H1 (cell line): ENCODE data around the gene SLC25A17. TPM values are rescaled to one million over a fixed set of nuclear protein-coding genes. Genes with fewer than 3 reads are reported as not detected.
A peak's percentile ranks its signal among the peaks of the same experiment; 100 is the strongest.

ENCODE experiments used
- CTCF ChIA-PET: fragments of 300-600 bp; sonication (Branson Sonifier 250); formaldehyde crosslinking; loops from one replicate; lab custom pipeline; 2021; ENCODE audit not compliant: partially characterized antibody; lab: Charles Lee
- POLR2A ChIA-PET: fragments of 300-600 bp; sonication (Branson Sonifier 250); formaldehyde crosslinking; loops from one replicate; lab custom pipeline; 2021; ENCODE audit warnings: inconsistent platforms; ENCODE audit not compliant: partially characterized antibody; lab: Charles Lee
- DNase-seq, 2 experiments: peaks; one replicate each; pipeline versions ENCODE4 v3.0.0 to v3.0.0-alpha.2; 2010 to 2022; ENCODE audit warnings: low spot score in 2 of 2, low read depth in 1 of 2, mixed read lengths in 1 of 2
- FAIRE-seq: peaks from 2 replicates; lab custom pipeline; 2011; peaks lifted over from hg19 to GRCh38; lab: Jason Lieb, UNC
- H2AFZ ChIP-seq: 2 replicates; pipeline ENCODE4 v1.8.1; 2012; ENCODE audit warnings: low read length, inconsistent platforms
- H2AK5ac ChIP-seq: 2 replicates; pipeline ENCODE4 v1.6.1; 2013; ENCODE audit warnings: low read depth, low read length
- H2BK120ac ChIP-seq: replicated peaks from 2 replicates; pipeline ENCODE3; 2013; ENCODE audit warnings: low read depth, low read length, inconsistent platforms
- H2BK12ac ChIP-seq: 2 replicates; pipeline ENCODE4 v1.6.1; 2013; ENCODE audit warnings: low read depth, low read length
- H2BK15ac ChIP-seq: 2 replicates; pipeline ENCODE4 v1.6.1; 2013; ENCODE audit warnings: low read length
- H2BK20ac ChIP-seq: 2 replicates; pipeline ENCODE4 v1.6.1; 2013; ENCODE audit warnings: low read length
- H2BK5ac ChIP-seq: 2 replicates; pipeline ENCODE4 v1.6.1; 2013; ENCODE audit warnings: low read depth, low read length
- H3K14ac ChIP-seq: 2 replicates; pipeline ENCODE4 v1.6.1; 2013; ENCODE audit warnings: inconsistent platforms; ENCODE audit not compliant: insufficient read length
- H3K18ac ChIP-seq: 2 replicates; pipeline ENCODE4 v1.6.1; 2013; ENCODE audit warnings: low read length; ENCODE audit errors: extremely low read depth
- H3K23ac ChIP-seq: 2 replicates; pipeline ENCODE4 v1.6.1; 2013; ENCODE audit warnings: inconsistent platforms; ENCODE audit not compliant: insufficient read length
- H3K23me2 ChIP-seq: 2 replicates; pipeline ENCODE4 v1.6.1; 2013; ENCODE audit warnings: low read depth, low read length
- H3K27ac ChIP-seq: 2 replicates; pipeline ENCODE4 v1.6.1; 2011; ENCODE audit warnings: low read depth, low read length, inconsistent platforms
- H3K27me3 ChIP-seq, 4 experiments: replicated peaks in 1 of 4; 1 replicate in 1 of 4; 2 replicates in 3 of 4; pipeline versions ENCODE4 v1.6.1 to v1.8.1; 2011 to 2013; ENCODE audit warnings: low read length in 3 of 4, mild to moderate bottlenecking in 3 of 4, inconsistent platforms in 2 of 4, mixed read lengths in 2 of 4, moderate library complexity in 1 of 4; ENCODE audit not compliant: control insufficient read depth in 3 of 4, insufficient read depth in 3 of 4; ENCODE audit errors: extremely low read depth in 1 of 4
- H3K36me3 ChIP-seq, 4 experiments: 2 replicates each; pipeline versions ENCODE4 v1.6.1 to v1.8.1; 2011 to 2013; ENCODE audit warnings: mild to moderate bottlenecking in 4 of 4, low read length in 3 of 4, moderate library complexity in 2 of 4, control low read depth in 1 of 4, inconsistent platforms in 1 of 4; ENCODE audit not compliant: insufficient read depth in 4 of 4, control insufficient read depth in 2 of 4
- H3K4ac ChIP-seq: replicated peaks from 2 replicates; pipeline ENCODE3; 2013; ENCODE audit warnings: low read length, low read depth, mixed read lengths, inconsistent platforms; ENCODE audit not compliant: insufficient read length
- H3K4me1 ChIP-seq, 4 experiments: replicated peaks in 1 of 4; 1 replicate in 1 of 4; 2 replicates in 3 of 4; pipeline versions ENCODE4 v1.6.1 to v1.8.1; 2011 to 2013; ENCODE audit warnings: low read length in 3 of 4, inconsistent platforms in 2 of 4, mixed read lengths in 1 of 4; ENCODE audit not compliant: insufficient read depth in 4 of 4, control insufficient read depth in 3 of 4
- H3K4me2 ChIP-seq, 2 experiments: 2 replicates each; pipeline versions ENCODE4 v1.6.1 to v1.8.1; 2011 to 2013; ENCODE audit warnings: low read depth in 2 of 2, low read length in 2 of 2, control low read depth in 1 of 2, inconsistent platforms in 1 of 2, mild to moderate bottlenecking in 1 of 2; ENCODE audit not compliant: insufficient read depth in 1 of 2
- H3K4me3 ChIP-seq, 4 experiments: fragments of 200-600, 300-600 bp in 1 of 4; sonication (generic), shearing (Covaris generic), sonication (Bioruptor Twin) in 1 of 4; 2 replicates each; pipeline versions ENCODE4 v1.5.1 to v1.8.1; 2011 to 2016; ENCODE audit warnings: low read length in 4 of 4, low read depth in 3 of 4, control low read depth in 2 of 4, inconsistent platforms in 2 of 4, mild to moderate bottlenecking in 2 of 4, mixed read lengths in 1 of 4, moderate library complexity in 1 of 4; ENCODE audit not compliant: insufficient read depth in 2 of 4; ENCODE audit errors: extremely low read depth in 1 of 4
- H3K56ac ChIP-seq: replicated peaks from 2 replicates; pipeline ENCODE3; 2013; ENCODE audit warnings: low read depth, mild to moderate bottlenecking, mixed read lengths, low read length, inconsistent platforms; ENCODE audit not compliant: insufficient read length
- H3K79me1 ChIP-seq: 2 replicates; pipeline ENCODE4 v1.6.1; 2013; ENCODE audit warnings: low read depth, low read length, control low read depth
- H3K79me2 ChIP-seq, 2 experiments: 2 replicates each; pipeline versions ENCODE4 v1.6.1 to v1.8.1; 2012 to 2013; ENCODE audit warnings: low read length in 2 of 2, mild to moderate bottlenecking in 2 of 2, inconsistent platforms in 1 of 2; ENCODE audit not compliant: insufficient read depth in 2 of 2, control insufficient read depth in 1 of 2
- H3K9ac ChIP-seq, 4 experiments: replicated peaks in 1 of 4; 1 replicate in 1 of 4; 2 replicates in 3 of 4; pipeline versions ENCODE4 v1.6.1 to v1.8.1; 2011 to 2013; ENCODE audit warnings: low read depth in 3 of 4, low read length in 3 of 4, control low read depth in 2 of 4, mild to moderate bottlenecking in 2 of 4, moderate library complexity in 2 of 4, inconsistent platforms in 1 of 4; ENCODE audit errors: extremely low read depth in 1 of 4
- H3K9me3 ChIP-seq, 2 experiments: 2 replicates each; pipeline versions ENCODE4 v1.6.1 to v1.8.1; 2012 to 2013; ENCODE audit warnings: mild to moderate bottlenecking in 2 of 2, moderate library complexity in 2 of 2, control low read depth in 1 of 2, inconsistent platforms in 1 of 2, low read depth in 1 of 2, low read length in 1 of 2, mixed read lengths in 1 of 2; ENCODE audit not compliant: insufficient read depth in 2 of 2
- H4K20me1 ChIP-seq, 2 experiments: replicated peaks in 1 of 2; 2 replicates each; pipeline versions ENCODE3 to v1.8.1; 2011 to 2013; ENCODE audit warnings: inconsistent platforms in 2 of 2, low read length in 2 of 2, mild to moderate bottlenecking in 1 of 2; ENCODE audit not compliant: insufficient read depth in 2 of 2, control insufficient read depth in 1 of 2
- H4K5ac ChIP-seq: 2 replicates; pipeline ENCODE4 v1.6.1; 2013; ENCODE audit warnings: low read length, low read depth, mixed read lengths, inconsistent platforms; ENCODE audit not compliant: insufficient read length
- H4K8ac ChIP-seq: 2 replicates; pipeline ENCODE4 v1.8.0; 2013; ENCODE audit warnings: mild to moderate bottlenecking, moderate library complexity, low read length, inconsistent platforms; ENCODE audit not compliant: insufficient read depth; ENCODE audit errors: extremely low read depth
- H4K91ac ChIP-seq: replicated peaks from 2 replicates; pipeline ENCODE3; 2013; ENCODE audit warnings: low read length, mixed read lengths, inconsistent platforms; ENCODE audit not compliant: insufficient read length
- RXRA ChIP-seq: IDR thresholded peaks from 2 replicates; pipeline ENCODE4 v1.6.1; 2011; ENCODE audit warnings: low read depth, mild to moderate bottlenecking, low read length, moderate library complexity; ENCODE audit not compliant: insufficient read depth
- SP4 ChIP-seq: IDR thresholded peaks from 2 replicates; pipeline ENCODE4 v1.6.1; 2012; ENCODE audit warnings: low read length, inconsistent platforms
- ZNF274 ChIP-seq: IDR thresholded peaks from 2 replicates; pipeline ENCODE4 v1.7.0; 2012; ENCODE audit warnings: low read length, borderline replicate concordance; ENCODE audit errors: extremely low read depth
- WGBS, 2 experiments: shearing (Covaris generic) in 1 of 2; methylation state at CpG; one replicate each; pipeline versions ENCODE4 v1.1.6 to v1.1.7; 2013 to 2015; ENCODE audit warnings: low lambda C conversion rate in 2 of 2, mixed read lengths in 2 of 2, inconsistent platforms in 1 of 2, low coverage in 1 of 2, missing lambda C conversion rate in 1 of 2; ENCODE audit not compliant: insufficient replicate concordance in 2 of 2, insufficient coverage in 1 of 2, insufficient read length in 1 of 2; ENCODE audit errors: extremely low coverage in 1 of 2, missing lambda C conversion rate in 1 of 2; 5-methylcytosine and 5-hydroxymethylcytosine counted together
- polyA plus RNA-seq, 7 experiments: library from polyadenylated mRNA; depleted of rRNA in 3 of 7; stranded (reverse) in 5 of 7; unstranded in 2 of 7; fragments of >200 nt in 5 of 7; fragments of 200-250 nt in 2 of 7; gene quantifications; 1 replicate in 5 of 7; 2 replicates in 1 of 7; 4 replicates in 1 of 7; pipeline versions ENCODE4 v1.2.1 to v1.2.3, GENCODE V29; 2011 to 2013; ENCODE audit warnings: missing spikeins in 2 of 7, mixed read lengths in 2 of 7
- total RNA-seq: library from RNA; stranded (reverse); fragmentation: NEBNext Ultra II Directional; extraction: Animal tissue kit (Norgen Biotek cat#: 25700); gene quantifications from 2 replicates; pipeline ENCODE4 v1.2.1, GENCODE V29; 2021

SLC25A17 gene
- total and polyA plus RNA-seq, 2 of the 8 experiments (the other 6 are each of a cell fraction or from before 2014, with no cell fraction given), result 17.9 to 40.4 TPM

DNA sequence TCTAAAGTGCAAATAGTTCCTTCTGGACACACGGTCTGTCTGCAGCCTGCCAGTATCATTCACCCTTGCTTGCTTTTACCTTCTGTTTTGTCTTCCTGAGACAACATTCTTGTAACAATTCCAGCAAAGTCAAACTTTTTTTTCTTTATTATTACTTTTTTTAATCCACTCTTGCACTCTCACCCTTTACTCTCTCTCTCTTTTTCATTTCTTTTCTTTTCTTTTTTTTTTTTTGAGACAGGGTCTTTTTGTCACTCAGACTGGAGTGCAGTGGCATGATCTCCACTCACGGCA is 86.2 kb downstream of the SLC25A17 start:
- Histone ChIP-seq H4K20me1 (no peaks in the 10 kb centered on the region), H2BK15ac (0 out of 2 replicates have a peak overlapping the region, but pooled peaks have one; percentile 19), H4K5ac (no peak overlapping the region), H4K91ac (no peak overlapping the region), H2BK120ac (no peak overlapping the region), H2BK5ac (0 out of 2 replicates have a peak overlapping the region, but pooled peaks have one; percentile 26), H3K23me2 (no peaks in the 10 kb centered on the region), H3K4ac (no peak overlapping the region), H3K4me1 (peaks cover 0 to 11% (median 6%) of the 10 kb centered on the region in 4 experiments; a peak in 4 of 7 replicates), H3K9ac (no peak overlapping the region), H3K14ac (no peak overlapping the region), H3K56ac (no peak overlapping the region), H3K27me3 (no peaks in the 10 kb centered on the region), H2BK12ac (peak overlapping the region; percentile 99), H3K23ac (no peak overlapping the region), H2BK20ac (no peak overlapping the region), H3K27ac (no peak overlapping the region), H2AK5ac (no peak overlapping the region), H3K79me1 (no peaks in the 10 kb centered on the region; the same call in 1 of the 2 replicates), H3K4me2 (no peak overlapping the region), H4K8ac (no peak overlapping the region), H2AFZ (peak overlapping the region; percentile 84; the same call in 1 of the 2 replicates), H3K4me3 (no peak overlapping the region), H3K36me3 (no peaks in the 10 kb centered on the region), H3K79me2 (no peaks in the 10 kb centered on the region), H3K9me3 (no peaks in the 10 kb centered on the region), H3K18ac (no peak overlapping the region)
- TF ChIP-seq SP4 (no peak), RXRA (no peak), ZNF274 (no peak)
- ChIA-PET POLR2A (interaction anchor here (1.4 kb wide), 1 partner anchor 54 kb away, joined by 4 read pairs; the partner anchor contains the start of gene MCHR1), CTCF (interaction anchor here (1.7 kb wide), 1 partner anchor 13 kb away, joined by 4 read pairs; no protein-coding TSS in a partner anchor)
- DNase-seq, result no peak
- no peak for FAIRE-seq
- WGBS, 2 experiments, result 68% methylated on average over 2 of the region's 2 CpGs; no CpG with 5 or more reads in 1 of the 2 experiments
